Ovary (tissue), 3 donors: ENCODE data around the gene TAF4.

Experiments
- EP300 ChIP-seq: sonication (generic); formaldehyde crosslinking; IDR thresholded peaks from one replicate; pipeline ENCODE4 v1.6.1; 2017; ENCODE audit warnings: antibody characterized with exemption
- POLR2A ChIP-seq: fragments of 450-650 bp; IDR thresholded peaks from one replicate; pipeline ENCODE4 v1.6.1; 2017; ENCODE audit warnings: antibody characterized with exemption, mild to moderate bottlenecking, moderate library complexity
- TF ChIP-seq, protein P1 (sequence below), 3 donors: fragments of 450-650 bp in 2 of 3; fragments of 200-600 bp in 1 of 3; IDR thresholded peaks; one replicate each; pipeline versions ENCODE4 v1.5.1 to v1.8.0; 2016 to 2022; ENCODE audit warnings: antibody characterized with exemption in 3 of 3, mild to moderate bottlenecking in 1 of 3
- donor health status: DM: no; HTN: no; CAD: no.

DNA sequence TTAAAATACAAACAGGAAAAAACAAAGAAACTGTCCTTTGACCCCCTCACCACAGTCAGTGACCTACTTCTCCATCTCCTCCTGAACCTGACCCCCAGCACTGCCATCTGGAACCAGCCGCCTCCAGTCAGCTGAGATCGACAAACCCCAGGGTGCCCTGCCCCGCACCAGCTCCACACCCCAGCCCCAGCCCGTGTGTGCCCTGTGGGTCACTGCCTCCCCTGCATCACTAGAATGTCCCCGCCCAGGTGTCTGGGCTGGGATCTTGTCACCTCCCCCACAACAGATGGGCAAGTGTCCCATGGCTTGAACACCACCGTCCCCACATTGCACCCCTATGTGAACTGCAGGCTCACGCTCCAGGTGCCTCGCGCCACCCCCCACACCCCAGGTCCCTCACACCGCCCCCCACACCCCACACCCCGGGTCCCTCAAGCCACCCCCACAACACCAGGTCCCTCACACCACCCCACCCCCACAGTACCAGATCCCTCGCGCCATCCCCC, 13.3 kb downstream of the TAF4 start:
- TF ChIP-seq EP300 (no peak), POLR2A (no peak)
- TF ChIP-seq, protein P1, sequence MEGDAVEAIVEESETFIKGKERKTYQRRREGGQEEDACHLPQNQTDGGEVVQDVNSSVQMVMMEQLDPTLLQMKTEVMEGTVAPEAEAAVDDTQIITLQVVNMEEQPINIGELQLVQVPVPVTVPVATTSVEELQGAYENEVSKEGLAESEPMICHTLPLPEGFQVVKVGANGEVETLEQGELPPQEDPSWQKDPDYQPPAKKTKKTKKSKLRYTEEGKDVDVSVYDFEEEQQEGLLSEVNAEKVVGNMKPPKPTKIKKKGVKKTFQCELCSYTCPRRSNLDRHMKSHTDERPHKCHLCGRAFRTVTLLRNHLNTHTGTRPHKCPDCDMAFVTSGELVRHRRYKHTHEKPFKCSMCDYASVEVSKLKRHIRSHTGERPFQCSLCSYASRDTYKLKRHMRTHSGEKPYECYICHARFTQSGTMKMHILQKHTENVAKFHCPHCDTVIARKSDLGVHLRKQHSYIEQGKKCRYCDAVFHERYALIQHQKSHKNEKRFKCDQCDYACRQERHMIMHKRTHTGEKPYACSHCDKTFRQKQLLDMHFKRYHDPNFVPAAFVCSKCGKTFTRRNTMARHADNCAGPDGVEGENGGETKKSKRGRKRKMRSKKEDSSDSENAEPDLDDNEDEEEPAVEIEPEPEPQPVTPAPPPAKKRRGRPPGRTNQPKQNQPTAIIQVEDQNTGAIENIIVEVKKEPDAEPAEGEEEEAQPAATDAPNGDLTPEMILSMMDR (IDR thresholded peaks at IDR 0.05), result no peak
